ENCODE data around the gene EAF2.
"Not testable (repeated sequence)": the region's sequence is repeated elsewhere in the genome, so short reads cannot be mapped to it uniquely, and the experiment has no call there.

Gene EAF2

DNA sequence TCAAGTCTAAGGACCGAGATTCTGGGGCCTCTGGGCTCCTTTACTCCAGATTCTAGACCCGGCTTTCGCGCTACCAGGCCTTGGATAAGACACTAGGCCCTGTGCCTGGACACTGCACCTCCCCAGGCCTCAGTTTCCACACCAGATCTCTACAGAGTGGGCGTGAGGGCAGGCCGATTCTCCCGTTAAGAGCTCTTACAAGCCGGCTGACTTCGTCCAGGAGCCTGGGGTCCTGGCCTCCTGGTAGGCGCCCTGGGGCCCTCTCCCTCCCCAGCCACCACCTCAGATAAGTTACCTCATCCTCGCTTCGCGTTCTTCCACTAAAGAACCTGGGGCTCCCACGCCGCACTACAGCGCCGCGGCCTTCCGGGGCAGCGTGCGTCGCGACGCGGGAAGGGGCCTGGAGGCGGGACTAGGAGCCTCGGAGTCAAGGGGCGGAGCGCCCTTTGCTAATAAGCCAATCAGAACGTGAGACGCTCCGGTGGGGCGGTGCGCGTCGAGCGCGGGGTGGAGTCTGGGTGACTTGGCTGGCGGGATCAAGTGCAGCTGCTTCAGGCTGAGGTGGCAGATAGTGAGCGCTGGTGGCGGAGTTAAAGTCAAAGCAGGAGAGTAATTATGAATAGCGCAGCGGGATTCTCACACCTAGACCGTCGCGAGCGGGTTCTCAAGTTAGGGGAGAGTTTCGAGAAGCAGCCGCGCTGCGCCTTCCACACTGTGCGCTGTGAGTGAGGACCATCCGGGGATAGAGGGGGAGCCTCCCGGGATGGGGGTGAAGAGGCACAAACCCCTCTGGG, at the start of gene EAF2, which contains the start of gene IQCB1:
Gene EAF2, plus strand, starts transcription at position 539 of the 794 bp plus-strand sequence. Its CDS starts 77 bp downstream, at position 616.
Gene IQCB1, minus strand, starts transcription at position 390 of the 794 bp plus-strand sequence. CDS start 6,100 bp downstream, outside the sequence.
- DNase-seq: peak; percentile 96

DNA sequence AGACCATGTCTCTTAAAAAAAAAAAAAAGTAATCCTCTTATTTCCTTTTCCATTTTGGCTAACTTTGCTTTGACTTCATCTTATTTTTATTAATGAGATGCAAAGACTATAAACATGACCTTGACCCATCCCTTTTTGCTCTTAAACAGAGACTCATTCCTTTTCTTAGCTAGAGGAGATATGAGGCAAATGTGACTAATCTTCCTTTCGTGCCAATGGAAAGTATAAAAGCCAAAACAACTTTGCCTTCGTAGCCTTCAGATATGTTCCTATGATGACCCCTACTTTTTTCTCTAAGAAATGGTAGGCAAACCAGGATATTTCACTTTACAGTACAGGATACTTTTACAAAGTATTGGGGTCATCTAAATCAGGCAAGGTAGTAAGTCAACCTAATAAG, 48.5 kb upstream of the EAF2 start:
- DNase-seq: no peak

DNA sequence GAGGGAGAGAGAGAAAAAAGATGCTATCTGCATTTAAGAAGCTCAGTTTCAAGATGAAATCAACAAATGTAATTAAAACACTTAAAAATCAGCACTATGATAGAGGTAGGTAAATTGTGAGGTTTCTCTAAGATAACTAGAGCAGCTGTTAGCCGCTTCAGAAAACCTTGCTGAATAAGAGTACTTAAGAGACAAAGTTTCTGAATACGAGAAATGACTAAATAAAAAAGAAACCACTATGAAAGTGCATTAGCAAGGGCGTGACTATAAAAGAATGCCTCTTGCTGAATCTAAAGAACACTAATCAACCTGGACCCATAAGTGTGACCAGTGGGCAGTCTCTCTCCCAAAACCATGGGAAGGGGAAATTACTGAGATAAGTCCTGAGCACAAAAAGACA, 41.9 kb upstream of the EAF2 start:
- DNase-seq: no peak

GRCh38 chr3:121794264-121794983, 40.6 kb upstream of the EAF2 start:
- no peak for DNase-seq

DNA sequence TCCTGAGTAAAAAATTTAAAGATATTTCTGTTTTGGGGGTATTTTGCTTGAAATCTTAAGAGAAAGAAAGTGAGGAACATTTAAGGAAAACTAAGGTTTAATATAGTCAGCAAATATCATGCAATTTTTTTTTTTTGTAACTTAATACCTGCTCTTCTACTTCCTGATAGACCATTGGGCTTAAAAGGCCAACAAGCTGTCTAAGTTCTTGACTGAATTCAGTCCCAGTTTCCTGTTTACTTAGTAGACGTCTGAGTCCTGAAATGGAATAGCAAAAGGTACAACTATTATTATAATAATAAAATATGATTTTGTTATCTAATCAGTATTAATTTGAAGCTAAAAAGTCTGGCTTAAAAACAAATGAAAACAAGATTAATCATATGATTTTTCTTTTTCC, 38.0 kb upstream of the EAF2 start:
- DNase-seq: no peak

- DNase-seq: no peak
These were observed 34.1 kb upstream of the EAF2 start for GRCh38 chr3:121800906-121801305.

DNA sequence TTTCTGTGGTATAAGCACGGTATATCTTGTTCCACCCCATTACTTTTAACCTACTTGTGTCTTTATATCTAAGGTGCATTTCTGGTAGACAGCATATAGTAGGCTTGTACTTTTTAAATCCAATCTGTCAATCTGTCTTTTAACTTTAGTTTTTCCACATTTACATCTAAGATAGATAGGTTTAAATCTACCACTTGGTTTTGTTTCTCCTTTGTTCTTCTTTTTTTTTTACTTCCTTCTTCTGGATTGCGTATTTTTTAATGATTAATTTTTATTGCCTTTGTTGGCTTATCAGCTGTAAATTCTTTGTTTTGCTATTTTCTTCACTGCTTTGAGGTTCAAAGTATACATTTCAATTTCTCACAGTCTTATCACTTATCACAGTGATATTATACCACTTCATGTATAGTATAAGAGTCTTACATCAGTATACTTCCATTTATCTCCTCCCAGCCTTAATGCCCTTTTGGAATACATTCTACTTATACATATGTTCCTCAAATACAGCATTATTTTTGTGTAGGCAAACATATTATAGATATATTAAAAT, 31.2 kb upstream of the EAF2 start:
- no peak for DNase-seq

DNA sequence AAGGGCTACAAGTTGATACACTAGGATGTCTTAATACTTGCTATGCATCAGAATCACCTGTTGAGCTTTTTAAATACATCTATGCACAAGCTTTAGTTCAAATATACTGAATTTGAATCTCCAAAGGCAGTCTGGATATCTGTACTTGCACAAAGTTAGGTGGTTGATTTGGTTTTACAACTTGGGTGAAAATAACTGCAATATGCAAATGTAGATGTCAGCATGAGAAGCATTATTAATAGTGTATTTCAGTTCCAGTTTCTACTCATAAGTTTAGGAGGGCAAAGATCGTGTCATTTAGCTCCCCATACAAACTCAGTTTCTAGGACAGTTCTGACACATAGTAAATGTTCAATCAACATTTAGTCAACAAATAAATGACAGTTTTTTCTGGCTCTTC, 25.8 kb upstream of the EAF2 start:
- no peak for DNase-seq

- DNase-seq: no peak
These were observed 17.3 kb upstream of the EAF2 start for GRCh38 chr3:121817753-121818152.

GRCh38 chr3:121818578-121818977, 16.4 kb upstream of the EAF2 start:
- DNase-seq: no peak

GRCh38 chr3:121819236-121819635, 15.8 kb upstream of the EAF2 start:
- no peak for DNase-seq

DNA sequence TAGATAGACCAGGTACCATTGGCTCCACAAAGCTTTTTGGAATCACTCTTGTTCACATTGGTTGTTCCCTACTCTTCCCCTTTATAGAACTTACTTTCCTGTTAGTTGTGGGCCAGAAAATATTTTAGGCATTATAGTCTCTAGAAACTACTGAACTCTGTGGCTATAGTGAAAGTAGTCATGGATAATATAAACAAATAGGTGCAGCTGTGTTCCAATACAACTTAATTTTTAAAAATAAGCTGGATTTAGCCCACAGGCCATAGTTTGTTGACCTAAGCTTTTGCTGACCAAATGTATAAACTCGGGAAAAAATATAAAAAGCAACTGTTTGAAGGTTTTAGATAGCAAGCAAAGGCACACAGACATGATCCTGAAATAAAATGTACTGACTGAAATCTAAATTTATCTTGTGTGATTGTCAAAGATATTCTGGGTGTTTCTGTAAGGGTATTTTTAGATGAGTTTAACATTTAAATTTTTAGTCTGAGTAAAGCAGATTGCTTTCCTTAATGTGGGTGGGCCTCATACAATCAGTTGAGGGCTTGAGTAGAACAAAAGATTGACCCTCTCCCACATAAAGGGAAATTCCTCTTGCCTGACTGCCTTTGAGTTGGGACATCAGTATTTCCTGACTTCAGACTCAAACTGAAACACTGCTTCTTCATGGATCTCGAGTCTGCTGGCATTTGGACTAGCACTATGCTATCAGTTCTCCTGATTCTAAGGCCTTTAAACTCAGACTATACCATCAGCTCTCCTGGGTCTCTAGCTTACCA, 13.4 kb upstream of the EAF2 start:
- DNase-seq: no peak

GRCh38 chr3:121822973-121823372, 12.0 kb upstream of the EAF2 start:
- no peak for DNase-seq

DNA sequence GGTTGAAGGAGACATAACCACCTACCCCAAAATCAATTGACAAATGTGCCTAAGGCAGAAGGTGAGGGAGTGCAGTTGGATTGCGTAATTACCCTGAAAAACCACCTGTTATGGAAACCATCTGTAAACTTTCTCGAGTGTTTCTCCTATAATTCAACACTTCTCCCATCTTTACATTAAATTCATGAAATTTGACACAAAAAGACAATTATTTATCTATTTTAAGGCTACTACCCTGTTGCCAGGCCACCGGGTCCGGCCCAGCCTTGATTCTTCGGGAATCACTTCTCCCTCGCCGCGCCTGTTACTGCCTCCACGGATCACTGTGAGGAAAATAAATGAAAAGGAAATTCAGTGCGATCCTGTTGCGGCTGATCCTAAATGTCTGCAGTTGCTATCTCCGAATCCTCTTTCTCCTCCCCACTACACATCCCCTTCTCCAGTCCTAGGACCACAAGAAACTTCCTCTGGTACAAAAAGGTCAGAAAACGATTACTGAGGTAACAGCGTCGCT, 795 bp upstream of the EAF2 start:
- DNase-seq: peak; percentile 41

GRCh38 chr3:121835465-121835801, 424 bp downstream of the EAF2 start:
- peak; percentile 50 for DNase-seq

- no peak for DNase-seq
These were observed 1.1 kb downstream of the EAF2 start for GRCh38 chr3:121836064-121836463.

DNA sequence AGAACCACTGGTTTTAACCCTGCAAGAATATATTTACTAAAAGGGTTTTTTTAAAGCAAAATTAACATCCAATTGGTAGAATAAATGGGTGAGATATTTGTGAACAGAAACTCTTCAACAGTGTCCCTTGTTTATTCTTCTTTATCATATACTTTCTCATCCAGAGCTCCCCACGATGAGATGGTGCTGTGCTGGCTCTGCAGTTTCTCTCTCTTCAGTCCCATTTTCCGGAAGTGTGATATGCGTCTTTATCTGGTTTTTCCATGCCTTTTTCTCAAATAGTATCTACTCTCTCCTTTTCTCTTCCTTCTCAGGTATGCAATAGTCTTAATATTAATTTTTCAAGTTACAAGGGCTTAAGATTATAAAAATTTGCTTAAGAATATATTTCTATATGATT, 1.5 kb downstream of the EAF2 start:
- DNase-seq: no peak

- no peak for DNase-seq
These were observed 5.0 kb downstream of the EAF2 start for GRCh38 chr3:121839962-121840361.

DNA sequence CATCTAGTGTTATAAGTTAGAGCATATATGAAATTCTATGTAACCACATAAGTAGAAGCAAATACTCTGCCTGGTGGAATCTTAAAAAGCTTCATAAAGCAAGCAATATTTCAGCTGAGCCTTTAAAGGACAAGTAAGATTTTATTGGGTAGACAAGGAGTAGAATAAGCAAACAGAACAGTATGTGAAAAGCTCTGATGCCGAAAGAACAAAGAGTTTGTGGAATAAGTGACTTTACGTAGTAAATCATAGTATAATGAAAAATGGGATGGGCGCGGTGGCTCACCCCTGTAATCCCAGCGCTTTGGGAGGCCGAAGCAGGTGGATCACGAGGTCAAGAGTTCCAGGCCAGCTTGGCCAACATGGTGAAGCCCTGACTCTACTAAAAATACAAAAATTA, 9.9 kb downstream of the EAF2 start:
- no peak for DNase-seq

GRCh38 chr3:121852256-121852655, 17.2 kb downstream of the EAF2 start:
- DNase-seq: no peak

DNA sequence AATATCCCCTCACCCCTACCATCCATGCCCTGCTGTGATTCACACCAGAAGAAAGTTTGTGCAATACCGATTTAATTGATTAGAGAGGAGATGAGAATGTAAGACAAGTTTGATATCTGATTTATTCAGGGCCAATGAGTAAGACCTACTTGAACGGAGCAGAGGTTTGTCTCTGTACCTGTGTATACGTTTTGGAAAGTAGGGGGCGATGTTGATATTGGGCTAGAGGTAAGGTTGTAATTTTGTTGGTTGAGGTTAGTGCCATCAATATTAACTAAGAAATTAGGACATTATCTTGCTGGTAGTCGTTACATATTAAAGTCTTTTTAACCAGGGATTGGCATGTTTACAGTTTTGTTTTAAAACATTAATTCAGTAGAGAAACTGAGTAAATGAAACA, 20.5 kb downstream of the EAF2 start:
- peak; percentile 6 for DNase-seq

DNA sequence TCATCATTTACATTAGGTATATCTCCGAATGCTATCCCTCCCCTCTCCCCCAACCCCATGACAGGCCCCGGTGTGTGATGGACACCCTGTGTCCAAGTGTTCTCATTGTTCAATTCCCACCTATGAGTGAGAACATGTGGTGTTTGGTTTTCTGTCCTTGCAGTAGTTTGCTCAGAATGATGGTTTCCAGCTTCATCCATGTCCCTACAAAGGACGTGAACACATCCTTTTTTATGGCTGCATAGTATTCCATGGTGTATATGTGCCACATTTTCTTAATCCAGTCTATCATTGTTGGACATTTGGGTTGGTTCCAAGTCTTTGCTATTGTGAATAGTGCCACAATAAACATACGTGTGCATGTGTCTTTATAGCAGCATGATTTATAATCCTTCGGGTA, 22.8 kb downstream of the EAF2 start:
- not testable (repeated sequence) for DNase-seq

GRCh38 chr3:121863247-121863646, 28.2 kb downstream of the EAF2 start:
- DNase-seq: not testable (repeated sequence)
